Parathyroid adenoma (tissue), 2 donors: ENCODE data around the gene RPP40.
"Not testable (repeated sequence)": the region's sequence is repeated elsewhere in the genome, so short reads cannot be mapped to it uniquely, and the experiment has no call there.

Experiments used
- H2AFZ ChIP-seq: fragments of 300-600 bp; sonication (generic); one replicate; pipeline ENCODE4 v1.7.0; 2017; ENCODE audit warnings: antibody characterized with exemption, mild to moderate bottlenecking
- H3K27ac ChIP-seq: fragments of 300-600 bp; sonication (generic); one replicate; pipeline ENCODE4 v1.7.0; 2017
- H3K27me3 ChIP-seq: fragments of 300-600 bp; sonication (generic); one replicate; pipeline ENCODE4 v1.7.0; 2017; ENCODE audit warnings: low read length; ENCODE audit not compliant: control insufficient read depth, insufficient read depth
- H3K36me3 ChIP-seq: fragments of 300-600 bp; sonication (generic); one replicate; pipeline ENCODE4 v1.7.0; 2017; ENCODE audit warnings: low read length; ENCODE audit not compliant: control insufficient read depth, insufficient read depth
- H3K4me1 ChIP-seq: fragments of 300-600 bp; sonication (generic); one replicate; pipeline ENCODE4 v1.7.0; 2017; ENCODE audit warnings: control low read depth
- H3K4me2 ChIP-seq: fragments of 300-600 bp; sonication (generic); one replicate; pipeline ENCODE4 v1.7.0; 2017; ENCODE audit warnings: low read length
- H3K4me3 ChIP-seq: fragments of 300-600 bp; sonication (generic); one replicate; pipeline ENCODE4 v1.7.0; 2017; ENCODE audit warnings: low read depth, low read length
- H3K79me2 ChIP-seq: fragments of 300-600 bp; sonication (generic); one replicate; pipeline ENCODE4 v1.7.0; 2017; ENCODE audit warnings: control low read depth
- H3K9ac ChIP-seq: fragments of 300-600 bp; sonication (generic); one replicate; pipeline ENCODE4 v1.7.0; 2017; ENCODE audit warnings: mild to moderate bottlenecking
- H3K9me3 ChIP-seq: fragments of 300-600 bp; sonication (generic); one replicate; pipeline ENCODE4 v1.7.0; 2017; ENCODE audit warnings: low read length; ENCODE audit not compliant: control insufficient read depth
- CTCF ChIP-seq: fragments of 300-600 bp; sonication (generic); IDR thresholded peaks from one replicate; pipeline ENCODE4 v1.7.0; 2017; ENCODE audit warnings: antibody characterized with exemption, mild to moderate bottlenecking
- donor health status: primary hyperparathyroidism.

Gene RPP40

GRCh38 chr6:5036269-5036668, 32.4 kb upstream of the RPP40 start:
- H2AFZ ChIP-seq = peak overlapping the region; percentile 1
- no peak overlapping the region for H3K4me3 ChIP-seq
- no peaks in the 10 kb centered on the region for H3K36me3 ChIP-seq
- no peaks in the 10 kb centered on the region for H3K79me2 ChIP-seq
- peaks cover 3% of the 10 kb centered on the region for H3K4me1 ChIP-seq
- TF ChIP-seq CTCF = no peak
- no peak overlapping the region for H3K9ac ChIP-seq
- no peak overlapping the region for H3K4me2 ChIP-seq
- no peaks in the 10 kb centered on the region for H3K9me3 ChIP-seq
- H3K27ac ChIP-seq = no peak overlapping the region
- no peaks in the 10 kb centered on the region for H3K27me3 ChIP-seq

GRCh38 chr6:5034736-5035135, 30.9 kb upstream of the RPP40 start:
- Histone ChIP-seq H3K4me1 (peaks cover 3% of the 10 kb centered on the region), H3K9me3 (no peaks in the 10 kb centered on the region), H3K27ac (no peak overlapping the region), H3K9ac (no peak overlapping the region), H3K4me2 (no peak overlapping the region), H3K4me3 (no peak overlapping the region), H2AFZ (no peak overlapping the region), H3K36me3 (no peaks in the 10 kb centered on the region), H3K27me3 (no peaks in the 10 kb centered on the region), H3K79me2 (no peaks in the 10 kb centered on the region)
- TF ChIP-seq CTCF = no peak

GRCh38 chr6:5034328-5034727, 30.5 kb upstream of the RPP40 start:
- Histone ChIP-seq H3K27ac (no peak overlapping the region), H3K4me3 (no peak overlapping the region)

GRCh38 chr6:5033214-5033904, 29.5 kb upstream of the RPP40 start:
- not testable (repeated sequence) for H3K4me1 ChIP-seq, H3K4me3 ChIP-seq, H2AFZ ChIP-seq, H3K27ac ChIP-seq, H3K36me3 ChIP-seq, H3K4me2 ChIP-seq, H3K79me2 ChIP-seq, H3K27me3 ChIP-seq, H3K9me3 ChIP-seq, H3K9ac ChIP-seq

More at GRCh38 chr6:5034328-5034727, 30.5 kb upstream of the RPP40 start:
- H3K27me3 ChIP-seq = no peaks in the 10 kb centered on the region
- H3K36me3 ChIP-seq = no peaks in the 10 kb centered on the region
- no peaks in the 10 kb centered on the region for H3K9me3 ChIP-seq
- peaks cover 3% of the 10 kb centered on the region for H3K4me1 ChIP-seq
- no peak overlapping the region for H3K9ac ChIP-seq
- TF ChIP-seq CTCF = no peak
- no peak overlapping the region for H3K4me2 ChIP-seq
- H2AFZ ChIP-seq = no peak overlapping the region
- H3K79me2 ChIP-seq = no peaks in the 10 kb centered on the region

GRCh38 chr6:5032706-5033105, 28.9 kb upstream of the RPP40 start:
- not testable (repeated sequence) for H3K27ac ChIP-seq, H3K4me3 ChIP-seq, H3K36me3 ChIP-seq

GRCh38 chr6:5031150-5031549, 27.3 kb upstream of the RPP40 start:
- no peak overlapping the region for H3K27ac ChIP-seq
- H3K9ac ChIP-seq = no peak overlapping the region
- H3K4me1 ChIP-seq = peaks cover 3% of the 10 kb centered on the region
- H3K9me3 ChIP-seq = no peaks in the 10 kb centered on the region
- H2AFZ ChIP-seq = no peak overlapping the region
- H3K4me2 ChIP-seq = no peak overlapping the region
- H3K79me2 ChIP-seq = no peaks in the 10 kb centered on the region
- no peaks in the 10 kb centered on the region for H3K27me3 ChIP-seq
- no peaks in the 10 kb centered on the region for H3K36me3 ChIP-seq
- H3K4me3 ChIP-seq = no peak overlapping the region
- TF ChIP-seq CTCF = no peak

More at GRCh38 chr6:5032706-5033105, 28.9 kb upstream of the RPP40 start:
- H3K4me1 ChIP-seq, H3K4me2 ChIP-seq, H2AFZ ChIP-seq, H3K9ac ChIP-seq, H3K27me3 ChIP-seq, H3K79me2 ChIP-seq, H3K9me3 ChIP-seq: not testable (repeated sequence)
